C4-2B (cell line): ENCODE data around the gene RFXANK.

Experiments used
- H3K27ac ChIP-seq: fragments of 450-650 bp; 2 replicates; pipeline ENCODE4 v1.5.1; 2017
- CTCF ChIP-seq: fragments of 450-650 bp; conservative IDR thresholded peaks from 2 replicates; pipeline ENCODE4 v1.5.1; 2017; ENCODE audit warnings: mild to moderate bottlenecking
- ZFX ChIP-seq: fragments of 450-650 bp; IDR thresholded peaks from 2 replicates; pipeline ENCODE4 v1.6.1; 2017

RFXANK gene

GRCh38 chr19:19227217-19227616, 35.2 kb downstream of the RFXANK start:
- TF ChIP-seq CTCF = no peak
- no peak for TF ChIP-seq ZFX
- H3K27ac ChIP-seq = no peak overlapping the region

- TF ChIP-seq ZFX (no peak), CTCF (no peak)
- no peak overlapping the region for H3K27ac ChIP-seq
Measured at GRCh38 chr19:19229701-19230100, 37.6 kb downstream of the RFXANK start.

GRCh38 chr19:19230999-19231398, 38.9 kb downstream of the RFXANK start:
- no peak overlapping the region for H3K27ac ChIP-seq
- no peak for TF ChIP-seq CTCF
- TF ChIP-seq ZFX = no peak

- no peak for TF ChIP-seq CTCF
- no peak for TF ChIP-seq ZFX
- no peak overlapping the region for H3K27ac ChIP-seq
Measured at GRCh38 chr19:19232261-19232721, 40.2 kb downstream of the RFXANK start.

- TF ChIP-seq CTCF (no peak), ZFX (no peak)
Measured at GRCh38 chr19:19234220-19234816, 42.3 kb downstream of the RFXANK start.

GRCh38 chr19:19236173-19236572, 44.1 kb downstream of the RFXANK start:
- H3K27ac ChIP-seq = no peak overlapping the region
- no peak for TF ChIP-seq CTCF
- TF ChIP-seq ZFX = no peak

More at GRCh38 chr19:19234220-19234816, 42.3 kb downstream of the RFXANK start:
- no peak overlapping the region for H3K27ac ChIP-seq

- TF ChIP-seq CTCF = no peak
- no peak for TF ChIP-seq ZFX
- H3K27ac ChIP-seq = no peak overlapping the region
Measured at GRCh38 chr19:19238126-19238894, 46.3 kb downstream of the RFXANK start.
